DOHH2 (cell line): Measurements from ENCODE around the gene RRN3.
"Not testable (repeated sequence)": the region's sequence is repeated elsewhere in the genome, so short reads cannot be mapped to it uniquely, and the experiment has no call there.

Experiments
- EZH2phosphoT487 ChIP-seq: fragments of 200-600 bp; sonication (generic); IDR thresholded peaks from 2 replicates; pipeline ENCODE4 v1.6.1; 2017; ENCODE audit warnings: borderline replicate concordance, mild to moderate bottlenecking, antibody characterized with exemption, low read length, moderate library complexity, mixed read lengths
- TF ChIP-seq, protein P1 (sequence below): fragments of 200-600 bp; sonication (generic); IDR thresholded peaks from one replicate; pipeline ENCODE4 v1.5.1; 2014; ENCODE audit warnings: antibody characterized with exemption, mild to moderate bottlenecking, low read depth, low read length; ENCODE audit not compliant: poor library complexity, severe bottlenecking

- TF ChIP-seq, protein P1, sequence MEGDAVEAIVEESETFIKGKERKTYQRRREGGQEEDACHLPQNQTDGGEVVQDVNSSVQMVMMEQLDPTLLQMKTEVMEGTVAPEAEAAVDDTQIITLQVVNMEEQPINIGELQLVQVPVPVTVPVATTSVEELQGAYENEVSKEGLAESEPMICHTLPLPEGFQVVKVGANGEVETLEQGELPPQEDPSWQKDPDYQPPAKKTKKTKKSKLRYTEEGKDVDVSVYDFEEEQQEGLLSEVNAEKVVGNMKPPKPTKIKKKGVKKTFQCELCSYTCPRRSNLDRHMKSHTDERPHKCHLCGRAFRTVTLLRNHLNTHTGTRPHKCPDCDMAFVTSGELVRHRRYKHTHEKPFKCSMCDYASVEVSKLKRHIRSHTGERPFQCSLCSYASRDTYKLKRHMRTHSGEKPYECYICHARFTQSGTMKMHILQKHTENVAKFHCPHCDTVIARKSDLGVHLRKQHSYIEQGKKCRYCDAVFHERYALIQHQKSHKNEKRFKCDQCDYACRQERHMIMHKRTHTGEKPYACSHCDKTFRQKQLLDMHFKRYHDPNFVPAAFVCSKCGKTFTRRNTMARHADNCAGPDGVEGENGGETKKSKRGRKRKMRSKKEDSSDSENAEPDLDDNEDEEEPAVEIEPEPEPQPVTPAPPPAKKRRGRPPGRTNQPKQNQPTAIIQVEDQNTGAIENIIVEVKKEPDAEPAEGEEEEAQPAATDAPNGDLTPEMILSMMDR = not testable (repeated sequence)
- TF ChIP-seq EZH2phosphoT487 = not testable (repeated sequence)
These were observed 3.3 kb downstream of the RRN3 start for GRCh38 chr16:15090663-15091269.
